ENCODE results near the gene SLC35C1. TPM values are rescaled to one million over a fixed set of nuclear protein-coding genes. Genes with fewer than 3 reads are reported as not detected.
A peak's percentile ranks its signal among the peaks of the same experiment; 100 is the strongest.
"Not testable (repeated sequence)": the region's sequence is repeated elsewhere in the genome, so short reads cannot be mapped to it uniquely, and the experiment has no call there.

Gene SLC35C1
- total RNA-seq, 2 experiments from 2014 or later: 5.6 to 6.5 TPM

GRCh38 chr11:45806072-45806933, 1.4 kb downstream of the SLC35C1 start:
- CTCF ChIA-PET: interaction anchor here (1.0 kb wide), 1 partner anchor 45 kb away, joined by 4 read pairs; no protein-coding TSS in a partner anchor
- no peak overlapping the region for H3K27ac Mint-ChIP-seq

GRCh38 chr11:45806937-45807791, 2.2 kb downstream of the SLC35C1 start:
- Mint-ChIP-seq H3K4me1 (ENCODE audit: low read depth) (peaks cover 39% of the 10 kb centered on the region), H3K36me3 (ENCODE audit: low read depth) (no peaks in the 10 kb centered on the region), H3K27ac (no peak overlapping the region), H3K9me3 (no peaks in the 10 kb centered on the region), H3K4me3 (peak overlapping the region; percentile 90), H3K27me3 (ENCODE audit: low read depth) (no peaks in the 10 kb centered on the region)
- no peak for DNase-seq
- intact Hi-C loops (cut with micrococcal nuclease): no loop called here
- CTCF ChIA-PET: interaction anchor here (1.0 kb wide), 1 partner anchor 44 kb away, joined by 4 read pairs; no protein-coding TSS in a partner anchor

More at GRCh38 chr11:45806072-45806933, 1.4 kb downstream of the SLC35C1 start:
- Mint-ChIP-seq H3K9me3 (no peaks in the 10 kb centered on the region), H3K4me1 (ENCODE audit: low read depth) (peaks cover 39% of the 10 kb centered on the region), H3K4me3 (peak overlapping the region; percentile 90), H3K27me3 (ENCODE audit: low read depth) (no peaks in the 10 kb centered on the region), H3K36me3 (ENCODE audit: low read depth) (no peaks in the 10 kb centered on the region)
- no peak for DNase-seq
- intact Hi-C loops (cut with micrococcal nuclease): no loop called here

- Mint-ChIP-seq H3K36me3 (ENCODE audit: low read depth) (no peaks in the 10 kb centered on the region), H3K9me3 (no peaks in the 10 kb centered on the region), H3K27me3 (ENCODE audit: low read depth) (no peaks in the 10 kb centered on the region), H3K4me3 (peak overlapping the region; percentile 51), H3K27ac (no peak overlapping the region), H3K4me1 (ENCODE audit: low read depth) (peaks cover 39% of the 10 kb centered on the region)
- DNase-seq: no peak
- CTCF ChIA-PET: no interaction called here
- intact Hi-C loops (cut with micrococcal nuclease): no loop called here
Observed at GRCh38 chr11:45807792-45808238, 2.9 kb downstream of the SLC35C1 start.

- H3K9me3 Mint-ChIP-seq; H3K27me3 Mint-ChIP-seq (ENCODE audit: low read depth); intact Hi-C loops (cut with micrococcal nuclease); H3K36me3 Mint-ChIP-seq (ENCODE audit: low read depth); DNase-seq; H3K4me3 Mint-ChIP-seq: not testable (repeated sequence)
- peak overlapping the region; percentile 65 for H3K27ac Mint-ChIP-seq
- CTCF ChIA-PET: interaction anchor here (1.3 kb wide), 1 partner anchor 9 kb away, joined by 5 read pairs; no protein-coding TSS in a partner anchor
- peaks cover 39% of the 10 kb centered on the region for H3K4me1 Mint-ChIP-seq (ENCODE audit: low read depth)
Observed at GRCh38 chr11:45808427-45808826, 3.5 kb downstream of the SLC35C1 start.

GRCh38 chr11:45809456-45810395, 4.8 kb downstream of the SLC35C1 start:
- DNase-seq: no peak
- CTCF ChIA-PET: interaction anchor here (1.3 kb wide), 1 partner anchor 10 kb away, joined by 5 read pairs; no protein-coding TSS in a partner anchor
- no peaks in the 10 kb centered on the region for H3K27me3 Mint-ChIP-seq (ENCODE audit: low read depth)
- H3K4me3 Mint-ChIP-seq: no peak overlapping the region
- intact Hi-C loops (cut with micrococcal nuclease): no loop called here
- peaks cover 37% of the 10 kb centered on the region for H3K4me1 Mint-ChIP-seq (ENCODE audit: low read depth)
- no peaks in the 10 kb centered on the region for H3K9me3 Mint-ChIP-seq
- peak overlapping the region; percentile 9 for H3K27ac Mint-ChIP-seq
- H3K36me3 Mint-ChIP-seq (ENCODE audit: low read depth): no peaks in the 10 kb centered on the region

- no peak overlapping the region for H3K27ac Mint-ChIP-seq
- peaks cover 37% of the 10 kb centered on the region for H3K4me1 Mint-ChIP-seq (ENCODE audit: low read depth)
- no peak overlapping the region for H3K4me3 Mint-ChIP-seq
- DNase-seq: no peak
- intact Hi-C loops (cut with micrococcal nuclease): no loop called here
- CTCF ChIA-PET: no interaction called here
- H3K27me3 Mint-ChIP-seq (ENCODE audit: low read depth): no peaks in the 10 kb centered on the region
- H3K9me3 Mint-ChIP-seq: no peaks in the 10 kb centered on the region
- no peaks in the 10 kb centered on the region for H3K36me3 Mint-ChIP-seq (ENCODE audit: low read depth)
Observed at GRCh38 chr11:45810431-45811108, 5.6 kb downstream of the SLC35C1 start.

GRCh38 chr11:45811109-45811435, 6.1 kb downstream of the SLC35C1 start:
- no peaks in the 10 kb centered on the region for H3K27me3 Mint-ChIP-seq (ENCODE audit: low read depth)
- CTCF ChIA-PET: no interaction called here
- peaks cover 35% of the 10 kb centered on the region for H3K4me1 Mint-ChIP-seq (ENCODE audit: low read depth)
- no peak overlapping the region for H3K27ac Mint-ChIP-seq
- no peak overlapping the region for H3K4me3 Mint-ChIP-seq
- intact Hi-C loops (cut with micrococcal nuclease): no loop called here
- no peak for DNase-seq
- no peaks in the 10 kb centered on the region for H3K36me3 Mint-ChIP-seq (ENCODE audit: low read depth)
- no peaks in the 10 kb centered on the region for H3K9me3 Mint-ChIP-seq

- no peaks in the 10 kb centered on the region for H3K36me3 Mint-ChIP-seq (ENCODE audit: low read depth)
- CTCF ChIA-PET: interaction anchor here (0.6 to 1.5 kb wide), 3 partner anchors 14 to 40 kb away, joined by 3 to 5 read pairs (median 3); no protein-coding TSS in a partner anchor
- H3K9me3 Mint-ChIP-seq: no peaks in the 10 kb centered on the region
- H3K27ac Mint-ChIP-seq: no peak overlapping the region
- no peak overlapping the region for H3K4me3 Mint-ChIP-seq
- no peak for DNase-seq
- no peaks in the 10 kb centered on the region for H3K27me3 Mint-ChIP-seq (ENCODE audit: low read depth)
- H3K4me1 Mint-ChIP-seq (ENCODE audit: low read depth): peaks cover 28% of the 10 kb centered on the region
- intact Hi-C loops (cut with micrococcal nuclease): no loop called here
Observed at GRCh38 chr11:45811571-45812290, 6.8 kb downstream of the SLC35C1 start.

- Mint-ChIP-seq H3K4me3 (no peak overlapping the region), H3K27me3 (ENCODE audit: low read depth) (no peaks in the 10 kb centered on the region), H3K9me3 (no peaks in the 10 kb centered on the region), H3K27ac (no peak overlapping the region), H3K36me3 (ENCODE audit: low read depth) (no peaks in the 10 kb centered on the region), H3K4me1 (ENCODE audit: low read depth) (peaks cover 18% of the 10 kb centered on the region)
- intact Hi-C loops (cut with micrococcal nuclease): no loop called here
- no peak for DNase-seq
- CTCF ChIA-PET: interaction anchor here (0.6 to 1.5 kb wide), 4 partner anchors 15 to 41 kb away, joined by 3 to 5 read pairs (median 3); no protein-coding TSS in a partner anchor
Observed at GRCh38 chr11:45812581-45813548, 7.9 kb downstream of the SLC35C1 start.

- Mint-ChIP-seq H3K27me3 (ENCODE audit: low read depth) (no peaks in the 10 kb centered on the region), H3K27ac (no peak overlapping the region), H3K4me3 (no peak overlapping the region), H3K4me1 (ENCODE audit: low read depth) (no peaks in the 10 kb centered on the region), H3K9me3 (no peaks in the 10 kb centered on the region), H3K36me3 (ENCODE audit: low read depth) (no peaks in the 10 kb centered on the region)
- CTCF ChIA-PET: interaction anchor here (1.1 kb wide), 1 partner anchor 48 kb away, joined by 5 read pairs; no protein-coding TSS in a partner anchor
- intact Hi-C loops (cut with micrococcal nuclease): no loop called here
- DNase-seq: no peak
Observed at GRCh38 chr11:45815747-45816146, 10.8 kb downstream of the SLC35C1 start.

Data from activated naive CD4-positive, alpha-beta T cell treated with anti-CD3 and anti-CD28 coated beads for 36 hours (primary cell).